K562 (cell line): Measurements from ENCODE around the gene MSTO1. TPM values are rescaled to one million over a fixed set of nuclear protein-coding genes. Genes with fewer than 3 reads are reported as not detected.
"Not testable (repeated sequence)": the region's sequence is repeated elsewhere in the genome, so short reads cannot be mapped to it uniquely, and the experiment has no call there.

Experiments
- ATAC-seq: fragments of 200-7000 bp; cut with Tn5 transposase; 3 replicates; pipeline ENCODE4 v1.9.1; 2020; ENCODE audit warnings: moderate library complexity
- BruUV-seq: library from RNA; stranded (reverse); fragments of 400-500 nt; replicated peaks from 2 replicates; lab custom pipeline; 2021; lab: Mats Ljungman, UMichigan
- CTCF ChIA-PET: fragments of 300-600 bp; formaldehyde crosslinking; extraction: SDS; loops from one replicate; lab custom pipeline; 2021; ENCODE audit warnings: low intra/inter-chr PET ratio; lab: Yijun Ruan, JAX
- POLR2A ChIA-PET: fragments of 300-600, 350-650 bp; sonication (Branson Sonifier 250); formaldehyde crosslinking; extraction: SDS; loops from one replicate; lab custom pipeline; 2021; ENCODE audit warnings: antibody characterized with exemption, inconsistent platforms; lab: Yijun Ruan, JAX
- DNase-seq, 4 experiments: peaks; one replicate each; pipeline versions ENCODE4 v3.0.0 to v3.0.0-alpha.2; 2011 to 2018; ENCODE audit warnings: low spot score in 3 of 4, mixed read lengths in 3 of 4; ENCODE audit errors: extremely low read depth in 1 of 4
- FAIRE-seq: peaks from 2 replicates; lab custom pipeline; 2011; peaks lifted over from hg19 to GRCh38; lab: Jason Lieb, UNC
- H2AFZ ChIP-seq: 2 replicates; pipeline ENCODE4 v1.6.0; 2011; ENCODE audit warnings: low read depth, low read length, control low read depth, inconsistent platforms
- H3K27ac ChIP-seq: fragments of 200-600 bp; 3 replicates; pipeline ENCODE4 v1.8.0; 2011; ENCODE audit warnings: low read depth, mild to moderate bottlenecking, control low read depth, inconsistent platforms, low read length, moderate library complexity, mixed read lengths; ENCODE audit errors: extremely low read depth
- H3K27me3 ChIP-seq, 2 experiments: fragments of 300-600 bp in 1 of 2; 2 replicates in 1 of 2; 3 replicates in 1 of 2; pipeline versions ENCODE4 v1.6.0 to v1.8.0; 2011; ENCODE audit warnings: inconsistent platforms in 2 of 2, low read length in 2 of 2, mild to moderate bottlenecking in 1 of 2, mixed read lengths in 1 of 2, moderate library complexity in 1 of 2; ENCODE audit not compliant: control insufficient read depth in 2 of 2, insufficient read depth in 2 of 2
- H3K36me3 ChIP-seq: fragments of 300-600 bp; 3 replicates; pipeline ENCODE4 v1.8.0; 2011; ENCODE audit warnings: mild to moderate bottlenecking, low read length, inconsistent platforms; ENCODE audit not compliant: control insufficient read depth, insufficient read depth
- H3K4me1 ChIP-seq, 2 experiments: fragments of 200-600 bp in 1 of 2; replicated peaks in 1 of 2; 2 replicates in 1 of 2; 3 replicates in 1 of 2; pipeline versions ENCODE4 v1.5.1 to v1.8.0; 2011; ENCODE audit warnings: inconsistent platforms in 2 of 2, low read length in 2 of 2, mild to moderate bottlenecking in 1 of 2, mixed read lengths in 1 of 2, moderate library complexity in 1 of 2; ENCODE audit not compliant: control insufficient read depth in 2 of 2, insufficient read depth in 2 of 2
- H3K4me2 ChIP-seq: 2 replicates; pipeline ENCODE4 v1.6.1; 2011; ENCODE audit warnings: low read length, control low read depth, inconsistent platforms, mixed read lengths; ENCODE audit not compliant: insufficient read depth
- H3K4me3 ChIP-seq: fragments of 200-600 bp; sonication (generic), shearing (Covaris generic); 2 replicates; pipeline ENCODE4 v1.5.1; 2016; ENCODE audit warnings: control low read depth, inconsistent platforms
- H3K79me2 ChIP-seq: fragments of 200-600 bp; 3 replicates; pipeline ENCODE4 v1.8.0; 2011; ENCODE audit warnings: low read length, inconsistent platforms; ENCODE audit not compliant: control insufficient read depth, insufficient read depth
- H3K9ac ChIP-seq, 2 experiments: 2 replicates each; pipeline versions ENCODE4 v1.6.0 to v1.6.1; 2011; ENCODE audit warnings: low read depth in 2 of 2, low read length in 2 of 2, control low read depth in 1 of 2, inconsistent platforms in 1 of 2, mild to moderate bottlenecking in 1 of 2, mixed read lengths in 1 of 2; ENCODE audit not compliant: insufficient read depth in 1 of 2
- H3K9me1 ChIP-seq: one replicate; pipeline ENCODE4 v1.6.0; 2011; ENCODE audit warnings: inconsistent platforms, mild to moderate bottlenecking, low read length, moderate library complexity; ENCODE audit not compliant: control insufficient read depth, insufficient read depth
- H3K9me3 ChIP-seq: replicated peaks from 2 replicates; pipeline ENCODE4 v1.5.1; 2011; ENCODE audit warnings: low read depth, low read length, inconsistent platforms; ENCODE audit not compliant: control insufficient read depth, insufficient read depth
- H4K20me1 ChIP-seq: replicated peaks from 2 replicates; pipeline ENCODE4 v1.6.1; 2011; ENCODE audit warnings: low read length, inconsistent platforms, mixed read lengths; ENCODE audit not compliant: control insufficient read depth, insufficient read depth
- BCLAF1 ChIP-seq, 2 experiments: fragments of 450-650 bp in 1 of 2; IDR thresholded peaks; 2 replicates each; pipeline ENCODE4 v1.6.1; 2011 to 2017; ENCODE audit warnings: low read depth in 2 of 2, antibody characterized with exemption in 1 of 2, borderline replicate concordance in 1 of 2, low read length in 1 of 2, mild to moderate bottlenecking in 1 of 2, mixed read lengths in 1 of 2; ENCODE audit not compliant: control insufficient read depth in 1 of 2
- CBFA2T2 ChIP-seq: fragments of 450-650 bp; conservative IDR thresholded peaks from 2 replicates; pipeline ENCODE4 v1.6.1; 2017; ENCODE audit warnings: mild to moderate bottlenecking
- RAD21 ChIP-seq, 2 experiments: fragments of 250-450 bp in 1 of 2; fragments of 450-650 bp in 1 of 2; sonication (Bioruptor Pico) in 1 of 2; formaldehyde crosslinking in 1 of 2; IDR thresholded peaks in 1 of 2; conservative IDR thresholded peaks in 1 of 2; 2 replicates each; pipeline versions ENCODE4 v1.4.0 to v1.8.0; 2020 to 2022; ENCODE audit warnings: mild to moderate bottlenecking in 2 of 2, moderate library complexity in 1 of 2
- RAD51 ChIP-seq: fragments of 450-650 bp; IDR thresholded peaks from 2 replicates; pipeline ENCODE4 v1.7.1; 2016; ENCODE audit warnings: low read depth, mild to moderate bottlenecking, borderline replicate concordance
- RCOR1 ChIP-seq, 2 experiments: IDR thresholded peaks; 2 replicates each; pipeline ENCODE4 v1.6.1; 2012; ENCODE audit warnings: low read depth in 2 of 2, low read length in 2 of 2, borderline replicate concordance in 1 of 2, improper control_type of control experiment in 1 of 2
- RFX1 ChIP-seq: fragments of 450-650 bp; IDR thresholded peaks from 2 replicates; pipeline ENCODE4 v1.6.1; 2016; ENCODE audit warnings: mild to moderate bottlenecking, moderate library complexity
- TFE3 ChIP-seq: fragments of 450-650 bp; formaldehyde crosslinking; IDR thresholded peaks from 2 replicates; pipeline ENCODE4 v1.4.0; 2020; ENCODE audit warnings: mild to moderate bottlenecking, mixed read lengths
- WGBS: fragments of 100-300 bp; shearing (Covaris generic); methylation state at CpG from one replicate; pipeline ENCODE4 v1.1.6; 2016; ENCODE audit warnings: low coverage, mixed read lengths; ENCODE audit not compliant: insufficient coverage; ENCODE audit errors: missing lambda C conversion rate; 5-methylcytosine and 5-hydroxymethylcytosine counted together
- in situ Hi-C: fragments of 300-500 bp; cut with MboI; formaldehyde crosslinking; loops from 4 replicates; pipeline ENCODE4 v1.15.0; 2018; ENCODE audit warnings: inconsistent platforms, mixed read lengths
- intact Hi-C: fragments of 100-400 bp; cut with micrococcal nuclease; formaldehyde crosslinking; loops from 2 replicates; pipeline ENCODE4 v1.14.2; 2022
- polyA plus RNA-seq, 8 experiments: library from polyadenylated mRNA; depleted of rRNA in 4 of 8; stranded (reverse) in 5 of 8; unstranded in 3 of 8; fragments of >200 nt; fragmentation: Nextera tagmentation in 2 of 8; fragmentation: Illumina TruSeq in 1 of 8; extraction: Ambion mirVana in 2 of 8; extraction: Trizol in 1 of 8; gene quantifications; 2 replicates each; pipeline versions ENCODE4 v1.2.1 to v1.2.3, GENCODE V29; 2011 to 2014; ENCODE audit warnings: inconsistent platforms in 1 of 8, missing spikeins in 1 of 8
- total RNA-seq, 7 experiments: library from RNA; depleted of rRNA in 6 of 7; stranded (reverse); fragments of >200 nt in 6 of 7; fragmentation: Illumina TruSeq in 2 of 7; extraction: Trizol in 2 of 7; gene quantifications; 2 replicates each; pipeline versions ENCODE4 v1.2.1 to v1.2.3, GENCODE V29; 2011 to 2021; ENCODE audit warnings: low replicate concordance in 1 of 7
- TF ChIP-seq, protein P1 (sequence below): sonication (generic); formaldehyde crosslinking; IDR thresholded peaks from 2 replicates; pipeline ENCODE4 v1.9.0; 2022; ENCODE audit warnings: mild to moderate bottlenecking, missing genetic modification reagents
- TF ChIP-seq, protein P2 (sequence below): sonication (generic); formaldehyde crosslinking; IDR thresholded peaks from 2 replicates; pipeline ENCODE4 v1.5.0; 2020; ENCODE audit warnings: missing genetic modification reagents

Gene MSTO1
- total and polyA plus RNA-seq, 9 of the 15 experiments (the other 6 are each of a cell fraction or from before 2014, with no cell fraction given): 18.8 to 71.1 (median 47.3) TPM

- TF ChIP-seq BCLAF1 (IDR thresholded peaks at IDR 0.05; ENCODE audit: borderline replicate concordance in 1 of 2, control insufficient read depth in 1 of 2, low read depth in 2 of 2, low read length in 1 of 2) (no peak), RAD21 (CRISPR knock-in tag; conservative IDR thresholded peaks at IDR 0.05 in 1 of 2, IDR thresholded peaks at IDR 0.05 in 1 of 2) (peak; percentile 68 to 72), RCOR1 (IDR thresholded peaks at IDR 0.05; ENCODE audit: borderline replicate concordance in 1 of 2, low read depth in 2 of 2, low read length in 2 of 2) (0 out of 4 replicates have a peak, but pooled peaks of 1 of the 2 experiments have one; percentile 40)
- TF ChIP-seq, all 486 proteins: peak for 12
Measured at GRCh38 chr1:155591770-155592169, 18.2 kb upstream of the MSTO1 start (continued).

GRCh38 chr1:155595877-155596474, 14.0 kb upstream of the MSTO1 start:
- H3K9ac ChIP-seq, H3K9me3 ChIP-seq, BruUV-seq, H3K4me1 ChIP-seq, H3K4me2 ChIP-seq, ATAC-seq, H3K27ac ChIP-seq, H3K79me2 ChIP-seq, H3K9me1 ChIP-seq, H3K27me3 ChIP-seq, DNase-seq, H3K4me3 ChIP-seq, H2AFZ ChIP-seq, H3K36me3 ChIP-seq, H4K20me1 ChIP-seq: not testable (repeated sequence)
- intact Hi-C loops (loop anchor here (10.0 kb wide), 2 partner anchors 271 to 501 kb away; partner anchors contain the start of gene RUSC1), in situ Hi-C loops (loop anchor here (5.0 to 10.0 kb wide), 3 partner anchors 341 to 501 kb away; partner anchors contain the start of genes ENTREP3, MTX1 and THBS3)
- POLR2A ChIA-PET: interaction anchor here (0.6 to 1.5 kb wide), 2 partner anchors 10 to 1807 kb away, joined by 4 to 6 read pairs; no protein-coding TSS in a partner anchor
- 16% methylated on average over 3 of the region's 3 CpGs for WGBS
- FAIRE-seq: peak; percentile 48
- peak; percentile 68 for TF ChIP-seq TFE3 (CRISPR knock-in tag)
- TF ChIP-seq RCOR1 (IDR thresholded peaks at IDR 0.05; ENCODE audit: borderline replicate concordance in 1 of 2, low read depth in 2 of 2, low read length in 2 of 2): 0 out of 4 replicates have a peak, but pooled peaks of 1 of the 2 experiments have one; percentile 7
- TF ChIP-seq, protein P1, sequence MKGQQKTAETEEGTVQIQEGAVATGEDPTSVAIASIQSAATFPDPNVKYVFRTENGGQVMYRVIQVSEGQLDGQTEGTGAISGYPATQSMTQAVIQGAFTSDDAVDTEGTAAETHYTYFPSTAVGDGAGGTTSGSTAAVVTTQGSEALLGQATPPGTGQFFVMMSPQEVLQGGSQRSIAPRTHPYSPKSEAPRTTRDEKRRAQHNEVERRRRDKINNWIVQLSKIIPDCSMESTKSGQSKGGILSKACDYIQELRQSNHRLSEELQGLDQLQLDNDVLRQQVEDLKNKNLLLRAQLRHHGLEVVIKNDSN (CRISPR knock-in tag): peak; percentile 44; the same call in 1 of the 2 replicates
- TF ChIP-seq CBFA2T2: 0 out of 2 replicates have a peak, but pooled peaks have one; percentile 6
- TF ChIP-seq RAD51: peak; percentile 68; the same call in 1 of the 2 replicates
- TF ChIP-seq RFX1: peak; percentile 79
- TF ChIP-seq, protein P2, sequence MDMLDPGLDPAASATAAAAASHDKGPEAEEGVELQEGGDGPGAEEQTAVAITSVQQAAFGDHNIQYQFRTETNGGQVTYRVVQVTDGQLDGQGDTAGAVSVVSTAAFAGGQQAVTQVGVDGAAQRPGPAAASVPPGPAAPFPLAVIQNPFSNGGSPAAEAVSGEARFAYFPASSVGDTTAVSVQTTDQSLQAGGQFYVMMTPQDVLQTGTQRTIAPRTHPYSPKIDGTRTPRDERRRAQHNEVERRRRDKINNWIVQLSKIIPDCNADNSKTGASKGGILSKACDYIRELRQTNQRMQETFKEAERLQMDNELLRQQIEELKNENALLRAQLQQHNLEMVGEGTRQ (CRISPR knock-in tag): peak; percentile 32; the same call in 1 of the 2 replicates
- CTCF ChIA-PET: interaction anchor here (0.6 kb wide), 1 partner anchor 322 kb away, joined by 3 read pairs; no protein-coding TSS in a partner anchor
